HL-60 (cell line): Measurements from ENCODE around the gene DYNC1LI1.

Source experiments
- GABPA ChIP-seq: IDR thresholded peaks from 2 replicates; pipeline ENCODE4 v1.6.1; 2012; ENCODE audit warnings: low read depth
- POLR2AphosphoS5 ChIP-seq: IDR thresholded peaks from 2 replicates; pipeline ENCODE4 v1.6.1; 2012; ENCODE audit warnings: low read depth
- TF ChIP-seq, protein P1 (sequence below): IDR thresholded peaks from one replicate; pipeline ENCODE4 v1.5.1; 2011; ENCODE audit warnings: low read length, control low read depth, inconsistent platforms; ENCODE audit not compliant: insufficient read depth
- TF ChIP-seq, protein P2 (sequence below): IDR thresholded peaks from 2 replicates; pipeline ENCODE4 v1.6.1; 2012; ENCODE audit warnings: low read depth; ENCODE audit not compliant: insufficient replicate concordance

DNA sequence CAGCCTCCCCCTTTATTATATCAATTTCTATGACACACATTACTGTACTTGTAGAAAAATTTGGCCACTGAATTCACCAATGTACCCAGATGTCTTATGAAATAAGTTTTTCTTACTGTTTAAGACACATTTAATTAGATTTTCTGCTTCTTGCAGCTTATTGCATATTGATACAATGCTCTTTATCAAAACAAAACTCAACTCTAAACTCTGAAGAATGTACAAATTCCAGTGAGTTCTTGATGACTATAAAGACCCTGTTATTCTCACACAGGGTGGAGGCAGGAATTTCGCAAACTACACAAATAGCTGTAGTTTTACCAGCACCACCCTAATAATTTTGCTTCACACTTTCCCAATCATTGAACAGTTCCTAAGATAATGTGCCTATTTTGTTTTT is 90.1 kb downstream of the DYNC1LI1 start:
- no peak for TF ChIP-seq POLR2AphosphoS5
- TF ChIP-seq, protein P1, sequence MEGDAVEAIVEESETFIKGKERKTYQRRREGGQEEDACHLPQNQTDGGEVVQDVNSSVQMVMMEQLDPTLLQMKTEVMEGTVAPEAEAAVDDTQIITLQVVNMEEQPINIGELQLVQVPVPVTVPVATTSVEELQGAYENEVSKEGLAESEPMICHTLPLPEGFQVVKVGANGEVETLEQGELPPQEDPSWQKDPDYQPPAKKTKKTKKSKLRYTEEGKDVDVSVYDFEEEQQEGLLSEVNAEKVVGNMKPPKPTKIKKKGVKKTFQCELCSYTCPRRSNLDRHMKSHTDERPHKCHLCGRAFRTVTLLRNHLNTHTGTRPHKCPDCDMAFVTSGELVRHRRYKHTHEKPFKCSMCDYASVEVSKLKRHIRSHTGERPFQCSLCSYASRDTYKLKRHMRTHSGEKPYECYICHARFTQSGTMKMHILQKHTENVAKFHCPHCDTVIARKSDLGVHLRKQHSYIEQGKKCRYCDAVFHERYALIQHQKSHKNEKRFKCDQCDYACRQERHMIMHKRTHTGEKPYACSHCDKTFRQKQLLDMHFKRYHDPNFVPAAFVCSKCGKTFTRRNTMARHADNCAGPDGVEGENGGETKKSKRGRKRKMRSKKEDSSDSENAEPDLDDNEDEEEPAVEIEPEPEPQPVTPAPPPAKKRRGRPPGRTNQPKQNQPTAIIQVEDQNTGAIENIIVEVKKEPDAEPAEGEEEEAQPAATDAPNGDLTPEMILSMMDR: no peak
- TF ChIP-seq, protein P2, sequence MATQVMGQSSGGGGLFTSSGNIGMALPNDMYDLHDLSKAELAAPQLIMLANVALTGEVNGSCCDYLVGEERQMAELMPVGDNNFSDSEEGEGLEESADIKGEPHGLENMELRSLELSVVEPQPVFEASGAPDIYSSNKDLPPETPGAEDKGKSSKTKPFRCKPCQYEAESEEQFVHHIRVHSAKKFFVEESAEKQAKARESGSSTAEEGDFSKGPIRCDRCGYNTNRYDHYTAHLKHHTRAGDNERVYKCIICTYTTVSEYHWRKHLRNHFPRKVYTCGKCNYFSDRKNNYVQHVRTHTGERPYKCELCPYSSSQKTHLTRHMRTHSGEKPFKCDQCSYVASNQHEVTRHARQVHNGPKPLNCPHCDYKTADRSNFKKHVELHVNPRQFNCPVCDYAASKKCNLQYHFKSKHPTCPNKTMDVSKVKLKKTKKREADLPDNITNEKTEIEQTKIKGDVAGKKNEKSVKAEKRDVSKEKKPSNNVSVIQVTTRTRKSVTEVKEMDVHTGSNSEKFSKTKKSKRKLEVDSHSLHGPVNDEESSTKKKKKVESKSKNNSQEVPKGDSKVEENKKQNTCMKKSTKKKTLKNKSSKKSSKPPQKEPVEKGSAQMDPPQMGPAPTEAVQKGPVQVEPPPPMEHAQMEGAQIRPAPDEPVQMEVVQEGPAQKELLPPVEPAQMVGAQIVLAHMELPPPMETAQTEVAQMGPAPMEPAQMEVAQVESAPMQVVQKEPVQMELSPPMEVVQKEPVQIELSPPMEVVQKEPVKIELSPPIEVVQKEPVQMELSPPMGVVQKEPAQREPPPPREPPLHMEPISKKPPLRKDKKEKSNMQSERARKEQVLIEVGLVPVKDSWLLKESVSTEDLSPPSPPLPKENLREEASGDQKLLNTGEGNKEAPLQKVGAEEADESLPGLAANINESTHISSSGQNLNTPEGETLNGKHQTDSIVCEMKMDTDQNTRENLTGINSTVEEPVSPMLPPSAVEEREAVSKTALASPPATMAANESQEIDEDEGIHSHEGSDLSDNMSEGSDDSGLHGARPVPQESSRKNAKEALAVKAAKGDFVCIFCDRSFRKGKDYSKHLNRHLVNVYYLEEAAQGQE: no peak
- no peak for TF ChIP-seq GABPA
